K562 (cell line): ENCODE results near the gene CCDC9. TPM values are rescaled to one million over a fixed set of nuclear protein-coding genes. Genes with fewer than 3 reads are reported as not detected.

Experiments used
- AFF1 ChIP-seq, 2 experiments: fragments of 450-650 bp; IDR thresholded peaks; 2 replicates each; pipeline ENCODE4 v1.6.1; 2018; ENCODE audit warnings: mild to moderate bottlenecking in 2 of 2, low read depth in 1 of 2; ENCODE audit not compliant: partially characterized antibody in 2 of 2
- BRF1 ChIP-seq: IDR thresholded peaks from 3 replicates; pipeline ENCODE4 v1.6.1; 2011; ENCODE audit warnings: borderline replicate concordance, mild to moderate bottlenecking; ENCODE audit not compliant: insufficient read length; ENCODE audit errors: extremely low read depth
- CC2D1A ChIP-seq: fragments of 450-650 bp; IDR thresholded peaks from 2 replicates; pipeline ENCODE4 v1.6.1; 2017; ENCODE audit warnings: mild to moderate bottlenecking
- E2F1 ChIP-seq: sonication (generic); formaldehyde crosslinking; IDR thresholded peaks from 2 replicates; pipeline ENCODE4 v1.8.1; 2023; ENCODE audit warnings: mild to moderate bottlenecking, missing genetic modification reagents, moderate library complexity
- ID3 ChIP-seq, 2 experiments: fragments of 250-450 bp in 1 of 2; fragments of 450-650 bp in 1 of 2; sonication (Bioruptor Pico) in 1 of 2; IDR thresholded peaks; 2 replicates each; pipeline versions ENCODE4 v1.6.1 to v1.8.0; 2016 to 2021; ENCODE audit warnings: mild to moderate bottlenecking in 2 of 2, moderate library complexity in 2 of 2, missing compliant biosample characterization in 1 of 2, missing genetic modification characterization in 1 of 2
- IRF2 ChIP-seq: sonication (generic); formaldehyde crosslinking; IDR thresholded peaks from 2 replicates; pipeline ENCODE4 v1.8.1; 2022; ENCODE audit warnings: mild to moderate bottlenecking, missing genetic modification reagents
- L3MBTL2 ChIP-seq: fragments of 450-650 bp; IDR thresholded peaks from 2 replicates; pipeline ENCODE4 v1.6.1; 2016; ENCODE audit warnings: mild to moderate bottlenecking, moderate library complexity
- MLX ChIP-seq, 2 experiments: fragments of 450-650 bp in 1 of 2; sonication (generic) in 1 of 2; formaldehyde crosslinking; conservative IDR thresholded peaks; 2 replicates each; pipeline versions ENCODE4 v1.4.0 to v1.8.1; 2020 to 2022; ENCODE audit warnings: mild to moderate bottlenecking in 1 of 2, missing genetic modification reagents in 1 of 2
- NFIC ChIP-seq: fragments of 450-650 bp; IDR thresholded peaks from 2 replicates; pipeline ENCODE4 v1.6.1; 2017; ENCODE audit warnings: mild to moderate bottlenecking, inconsistent platforms
- NR0B1 ChIP-seq: fragments of 450-650 bp; IDR thresholded peaks from one replicate; pipeline ENCODE4 v1.6.1; 2018; ENCODE audit warnings: mild to moderate bottlenecking, moderate library complexity; ENCODE audit not compliant: partially characterized antibody
- NR2C2 ChIP-seq, 2 experiments: fragments of 200-800 bp in 1 of 2; sonication (Bioruptor generic) in 1 of 2; sonication (generic) in 1 of 2; formaldehyde crosslinking in 1 of 2; IDR thresholded peaks; 2 replicates each; pipeline versions ENCODE4 v1.6.1 to v1.8.0; 2016 to 2022; ENCODE audit warnings: mild to moderate bottlenecking in 1 of 2, missing compliant biosample characterization in 1 of 2, missing genetic modification characterization in 1 of 2, missing genetic modification reagents in 1 of 2
- NR4A1 ChIP-seq, 2 experiments: fragments of 250-450 bp in 1 of 2; fragments of 450-650 bp in 1 of 2; sonication (Bioruptor Pico) in 1 of 2; IDR thresholded peaks; 2 replicates each; pipeline versions ENCODE4 v1.4.0 to v1.6.1; 2016 to 2020; ENCODE audit warnings: mild to moderate bottlenecking in 2 of 2, missing compliant biosample characterization in 1 of 2, missing genetic modification characterization in 1 of 2, moderate library complexity in 1 of 2
- OTX1 ChIP-seq: fragments of 450-650 bp; formaldehyde crosslinking; IDR thresholded peaks from 2 replicates; pipeline ENCODE4 v1.4.0; 2022; ENCODE audit warnings: mild to moderate bottlenecking
- POLR3A ChIP-seq: IDR thresholded peaks from 2 replicates; pipeline ENCODE4 v1.6.1; 2011; ENCODE audit warnings: borderline replicate concordance, mild to moderate bottlenecking, moderate library complexity; ENCODE audit not compliant: insufficient read length, insufficient read depth; ENCODE audit errors: extremely low read depth
- PRPF4 ChIP-seq: fragments of 200-400 bp; formaldehyde crosslinking; IDR thresholded peaks from one replicate; pipeline ENCODE4 v1.6.1; 2017; ENCODE audit warnings: low read length, low read depth, mild to moderate bottlenecking; ENCODE audit not compliant: insufficient read depth, poor library complexity, severe bottlenecking
- U2AF1 ChIP-seq: fragments of 200-400 bp; formaldehyde crosslinking; optimal IDR thresholded peaks from 2 replicates; pipeline ENCODE3; 2017; ENCODE audit warnings: mild to moderate bottlenecking, low read depth, low read length, moderate library complexity
- XRCC3 ChIP-seq: fragments of 450-650 bp; IDR thresholded peaks from 2 replicates; pipeline ENCODE4 v1.6.1; 2017; ENCODE audit warnings: mild to moderate bottlenecking, moderate library complexity
- polyA plus RNA-seq, 8 experiments: library from polyadenylated mRNA; depleted of rRNA in 4 of 8; stranded (reverse) in 5 of 8; unstranded in 3 of 8; fragments of >200 nt; fragmentation: Nextera tagmentation in 2 of 8; fragmentation: Illumina TruSeq in 1 of 8; extraction: Ambion mirVana in 2 of 8; extraction: Trizol in 1 of 8; gene quantifications; 2 replicates each; pipeline versions ENCODE4 v1.2.1 to v1.2.3, GENCODE V29; 2011 to 2014; ENCODE audit warnings: inconsistent platforms in 1 of 8, missing spikeins in 1 of 8
- total RNA-seq, 7 experiments: library from RNA; depleted of rRNA in 6 of 7; stranded (reverse); fragments of >200 nt in 6 of 7; fragmentation: Illumina TruSeq in 2 of 7; extraction: Trizol in 2 of 7; gene quantifications; 2 replicates each; pipeline versions ENCODE4 v1.2.1 to v1.2.3, GENCODE V29; 2011 to 2021; ENCODE audit warnings: low replicate concordance in 1 of 7

Gene CCDC9
- total and polyA plus RNA-seq, 9 of the 15 experiments (the other 6 are each of a cell fraction or from before 2014, with no cell fraction given) = 0.23 to 38.6 (median 8.4) TPM

GRCh38 chr19:47228937-47229675 lies 27.2 kb upstream of the CCDC9 start (continued):
- TF ChIP-seq NR4A1 (CRISPR knock-in tag; IDR thresholded peaks at IDR 0.05) (no peak), NR4A1 (tag; IDR thresholded peaks at IDR 0.05) (no peak), U2AF1 (no peak), NR2C2 (CRISPR knock-in tag; IDR thresholded peaks at IDR 0.05) (no peak), NR2C2 (tag; IDR thresholded peaks at IDR 0.05) (no peak), CC2D1A (peak; percentile 10; the same call in 1 of the 2 replicates), ID3 (CRISPR knock-in tag; IDR thresholded peaks at IDR 0.05) (no peak), ID3 (tag; IDR thresholded peaks at IDR 0.05) (no peak), NR0B1 (no peak), NFIC (peak; percentile 18; the same call in 1 of the 2 replicates), E2F1 (CRISPR knock-in tag) (no peak), XRCC3 (no peak), L3MBTL2 (no peak), AFF1 (IDR thresholded peaks at IDR 0.05; ENCODE audit: low read depth in 1 of 2, partially characterized antibody in 2 of 2) (peak in 1 of 2 experiments; percentile 23), PRPF4 (no peak), IRF2 (no peak), POLR3A (no peak), BRF1 (no peak), OTX1 (peak; percentile 64), MLX (CRISPR knock-in tag; conservative IDR thresholded peaks at IDR 0.05) (no peak)
